ENCODE measurements around the gene LSM6. TPM values are rescaled to one million over a fixed set of nuclear protein-coding genes. Genes with fewer than 3 reads are reported as not detected.
A peak's percentile ranks its signal among the peaks of the same experiment; 100 is the strongest.

The LSM6 gene
- 67.2 and 74.1 TPM in 2 replicates for total RNA-seq

DNA sequence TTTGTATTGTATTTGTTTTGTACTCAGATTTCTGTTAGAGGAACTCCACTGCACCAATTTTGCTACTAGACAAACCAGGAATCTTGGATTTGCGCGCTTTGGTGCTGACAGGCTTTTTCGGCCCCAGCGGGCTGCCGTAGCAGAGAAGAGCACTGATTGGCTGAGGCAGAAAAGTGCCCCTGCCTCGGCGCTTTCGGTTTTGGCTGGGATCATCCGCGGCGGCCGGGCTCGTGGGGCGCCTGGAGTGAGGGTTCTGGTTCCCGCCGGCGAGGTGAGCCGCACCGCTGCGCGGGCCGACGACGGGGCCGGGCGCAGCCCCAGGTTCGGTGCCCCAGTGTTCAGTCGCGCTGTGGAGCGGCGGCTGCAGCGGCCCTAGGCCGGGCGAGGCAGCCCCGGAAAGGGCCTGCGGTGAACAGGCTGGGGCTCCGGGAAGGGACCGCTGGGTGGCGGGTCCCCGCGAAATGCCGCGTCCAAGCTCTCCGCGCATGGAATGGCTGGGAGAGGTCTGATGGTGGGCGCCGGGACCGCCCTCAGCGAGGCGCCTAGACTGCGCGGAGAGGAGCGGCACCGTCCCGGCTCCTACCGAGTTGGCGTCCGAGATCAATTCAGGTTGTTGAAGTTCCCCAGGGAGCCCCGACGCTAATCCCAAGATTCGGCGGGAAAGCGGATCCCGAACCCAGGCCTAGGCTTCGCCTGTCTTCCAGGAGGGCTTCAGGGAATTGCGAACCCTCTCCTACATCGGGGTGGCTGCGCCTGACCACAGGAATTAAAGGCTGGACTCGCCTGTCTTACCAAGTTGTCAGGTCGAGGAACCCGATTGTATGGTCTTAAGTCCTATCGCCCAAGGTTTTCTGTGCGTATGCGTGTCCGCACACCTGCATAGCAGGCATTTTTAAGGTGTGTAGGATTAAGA is at the start of gene LSM6:
Gene LSM6 (plus strand): TSS at position 178 of the 913 bp plus-strand sequence. CDS start 7,204 bp downstream, outside the sequence.
- intact Hi-C loops (cut with micrococcal nuclease) = loop anchor here (1.0 to 10.0 kb wide), 7 partner anchors 43 to 558 kb away; partner anchors contain the start of genes MMAA and ZNF827
- Mint-ChIP-seq H3K9me3 (no peaks in the 10 kb centered on the region), H3K27ac (peak within 1 kb of the TSS; percentile 71), H3K4me3 (ENCODE audit: low read depth) (peak within 1 kb of the TSS; percentile 86), H3K27me3 (ENCODE audit: low read depth) (no peaks in the 10 kb centered on the region), H3K4me1 (ENCODE audit: low read depth) (peaks cover 37% of the 10 kb centered on the region), H3K36me3 (ENCODE audit: low read depth) (peaks cover 18% of the 10 kb centered on the region)
- peak; percentile 78 for DNase-seq (ENCODE audit: low spot score)

DNA sequence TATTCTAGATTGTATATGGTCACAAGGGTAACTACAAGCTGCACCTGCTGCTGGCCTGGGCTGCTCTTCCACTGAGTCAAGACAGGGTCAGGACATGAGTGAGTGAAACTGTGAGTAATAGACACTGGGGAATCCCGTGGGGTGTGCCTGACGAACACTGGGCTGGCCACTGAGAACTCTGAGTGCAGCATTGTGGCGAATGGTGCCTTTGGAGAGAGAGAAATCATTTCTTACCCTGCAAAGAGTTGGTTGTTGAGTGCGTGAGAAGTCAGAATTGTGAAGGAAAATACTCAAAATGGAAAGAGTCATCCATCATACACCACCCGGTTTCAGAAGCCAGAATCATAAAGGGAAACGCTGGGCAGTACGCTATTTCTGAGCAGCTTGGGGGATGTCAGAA is 43.1 kb upstream of the LSM6 start:
- peak; percentile 15 for DNase-seq (ENCODE audit: low spot score)
- H3K27ac Mint-ChIP-seq = peak overlapping the region; percentile 69
- peaks cover 18% of the 10 kb centered on the region for H3K4me1 Mint-ChIP-seq (ENCODE audit: low read depth)
- intact Hi-C loops (cut with micrococcal nuclease) = loop anchor here (1.0 to 5.0 kb wide), 8 partner anchors 23 to 510 kb away; partner anchors contain the start of genes LSM6 and ZNF827
- H3K9me3 Mint-ChIP-seq = no peaks in the 10 kb centered on the region
- H3K36me3 Mint-ChIP-seq (ENCODE audit: low read depth) = no peaks in the 10 kb centered on the region
- peaks cover 2% of the 10 kb centered on the region for H3K27me3 Mint-ChIP-seq (ENCODE audit: low read depth)
- H3K4me3 Mint-ChIP-seq (ENCODE audit: low read depth) = no peak overlapping the region

DNA sequence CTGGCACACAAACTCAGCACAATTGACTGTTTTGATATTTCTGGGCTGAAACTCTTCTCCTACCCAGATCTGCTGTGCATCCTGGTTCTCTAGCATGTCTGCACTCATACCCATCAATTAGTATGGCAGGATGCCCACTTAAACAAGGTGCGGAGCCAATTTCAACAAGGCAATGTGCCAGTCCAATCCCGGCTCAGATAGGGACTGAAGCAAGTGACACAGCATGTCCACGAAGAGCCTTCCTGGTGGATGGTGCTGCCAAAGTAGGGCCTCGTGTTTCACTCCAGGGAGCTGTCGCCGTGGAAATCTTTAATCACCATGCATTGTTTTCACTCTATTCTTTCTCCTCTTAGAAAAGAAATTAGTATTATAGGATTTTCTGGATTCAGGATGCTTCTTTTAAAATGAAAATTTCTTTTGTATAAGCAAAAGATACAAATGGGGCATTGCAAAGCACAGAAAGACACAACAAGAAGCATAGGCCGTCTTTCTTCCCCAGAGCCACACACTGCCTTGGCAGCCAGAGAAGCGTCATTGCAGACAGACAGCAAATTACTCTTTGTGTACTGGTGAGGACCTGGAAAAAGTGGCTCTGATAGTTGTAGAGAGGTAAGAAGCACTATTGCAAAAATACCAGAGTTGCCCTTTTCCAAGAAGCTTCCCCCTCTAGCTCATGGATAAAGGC is 40.6 kb upstream of the LSM6 start:
- no peaks in the 10 kb centered on the region for H3K36me3 Mint-ChIP-seq (ENCODE audit: low read depth)
- H3K27me3 Mint-ChIP-seq (ENCODE audit: low read depth) = peaks cover 8% of the 10 kb centered on the region
- H3K4me3 Mint-ChIP-seq (ENCODE audit: low read depth) = no peak overlapping the region
- no peak for DNase-seq (ENCODE audit: low spot score)
- H3K9me3 Mint-ChIP-seq = no peaks in the 10 kb centered on the region
- H3K4me1 Mint-ChIP-seq (ENCODE audit: low read depth) = peaks cover 18% of the 10 kb centered on the region
- H3K27ac Mint-ChIP-seq = no peak overlapping the region
- intact Hi-C loops (cut with micrococcal nuclease) = loop anchor here (5.0 kb wide), 2 partner anchors 38 to 513 kb away; no protein-coding TSS in a partner anchor

DNA sequence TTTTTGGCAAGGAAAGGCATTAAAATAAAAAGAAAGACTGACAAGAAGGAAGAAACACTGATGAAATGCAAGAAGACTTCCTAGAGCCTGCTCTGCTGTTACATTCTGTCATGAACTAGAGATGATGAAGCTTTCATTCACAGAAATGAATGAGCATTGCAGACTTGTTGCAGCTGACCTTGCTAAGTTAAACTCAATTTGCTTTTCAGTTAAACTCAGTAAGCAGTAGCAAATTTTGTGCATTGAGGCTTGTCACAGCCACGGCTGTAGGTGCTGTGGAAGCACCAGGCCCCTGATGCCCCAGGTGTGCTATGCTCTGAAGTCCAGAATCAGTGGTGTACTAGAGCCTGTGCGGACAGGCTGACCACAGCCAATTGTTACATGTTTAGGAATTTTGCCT is 39.6 kb upstream of the LSM6 start:
- Mint-ChIP-seq H3K4me1 (ENCODE audit: low read depth) (peaks cover 18% of the 10 kb centered on the region), H3K27me3 (ENCODE audit: low read depth) (peaks cover 10% of the 10 kb centered on the region), H3K4me3 (ENCODE audit: low read depth) (no peak overlapping the region), H3K27ac (no peak overlapping the region), H3K36me3 (ENCODE audit: low read depth) (no peaks in the 10 kb centered on the region), H3K9me3 (no peaks in the 10 kb centered on the region)
- intact Hi-C loops (cut with micrococcal nuclease) = no loop called here
- no peak for DNase-seq (ENCODE audit: low spot score)

DNA sequence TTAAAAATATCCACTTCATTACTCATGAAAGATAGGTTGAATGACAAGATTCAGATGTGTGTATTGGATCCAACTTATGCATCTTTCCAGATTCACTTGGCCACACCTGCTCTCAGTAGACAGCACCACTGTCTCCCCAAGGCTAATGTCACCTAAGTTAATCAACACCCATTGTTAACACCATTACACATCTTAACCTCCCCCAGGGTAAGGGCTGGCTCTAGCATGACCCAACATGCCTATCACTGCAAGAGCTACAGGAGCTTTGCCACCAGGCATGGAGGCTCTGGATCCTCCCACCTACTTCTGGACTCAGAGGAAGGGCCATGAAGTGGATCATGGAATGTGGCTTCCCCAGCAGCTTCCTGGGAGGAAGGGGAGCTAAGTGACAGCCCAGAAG is 32.8 kb upstream of the LSM6 start:
- Mint-ChIP-seq H3K9me3 (no peaks in the 10 kb centered on the region), H3K4me3 (ENCODE audit: low read depth) (no peak overlapping the region), H3K27ac (no peak overlapping the region), H3K4me1 (ENCODE audit: low read depth) (no peaks in the 10 kb centered on the region), H3K36me3 (ENCODE audit: low read depth) (no peaks in the 10 kb centered on the region), H3K27me3 (ENCODE audit: low read depth) (peaks cover 8% of the 10 kb centered on the region)
- no peak for DNase-seq (ENCODE audit: low spot score)
- intact Hi-C loops (cut with micrococcal nuclease) = no loop called here

DNA sequence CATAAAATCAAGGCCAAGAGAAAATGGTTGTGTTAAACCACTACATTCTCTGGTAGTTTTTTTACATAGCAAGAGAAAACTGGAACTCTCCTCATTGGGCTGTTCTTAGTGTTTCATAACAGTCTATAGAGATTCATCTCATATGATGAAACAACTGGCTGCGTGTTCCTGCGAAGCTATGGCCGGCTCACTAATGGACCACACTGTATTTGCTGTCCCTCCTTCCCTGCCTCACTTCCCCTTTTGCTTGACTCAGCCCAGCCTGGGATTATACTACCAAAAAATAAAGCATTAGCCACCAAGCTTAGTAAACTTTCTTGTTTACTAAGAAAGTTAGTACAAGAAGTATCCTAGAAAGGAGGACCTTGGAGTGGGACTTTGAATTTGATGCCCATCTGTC is 31.6 kb upstream of the LSM6 start:
- no peak for DNase-seq (ENCODE audit: low spot score)
- Mint-ChIP-seq H3K27me3 (ENCODE audit: low read depth) (peaks cover 2% of the 10 kb centered on the region), H3K27ac (no peak overlapping the region), H3K36me3 (ENCODE audit: low read depth) (no peaks in the 10 kb centered on the region), H3K4me3 (ENCODE audit: low read depth) (no peak overlapping the region), H3K4me1 (ENCODE audit: low read depth) (no peaks in the 10 kb centered on the region), H3K9me3 (no peaks in the 10 kb centered on the region)
- intact Hi-C loops (cut with micrococcal nuclease) = no loop called here

DNA sequence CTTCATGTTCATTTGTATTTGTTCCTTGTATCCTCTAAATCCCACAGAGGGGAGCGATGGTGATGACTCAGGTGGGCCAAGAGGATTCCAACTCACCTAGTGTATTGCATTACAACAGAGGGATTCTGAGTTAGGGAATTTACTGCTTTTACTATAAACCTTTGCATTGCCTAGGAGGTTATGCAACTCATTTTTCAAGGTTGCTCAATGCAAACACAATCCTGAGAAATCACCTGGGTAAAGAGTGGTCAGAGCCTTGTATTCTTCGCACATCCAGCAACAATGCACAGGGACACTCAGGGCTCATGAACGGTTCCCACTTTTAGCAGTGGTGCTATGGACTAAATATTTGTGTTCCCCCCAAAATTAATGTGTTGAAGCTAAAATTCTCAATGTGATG is 28.6 kb upstream of the LSM6 start:
- Mint-ChIP-seq H3K4me1 (ENCODE audit: low read depth) (no peaks in the 10 kb centered on the region), H3K27ac (no peak overlapping the region), H3K36me3 (ENCODE audit: low read depth) (no peaks in the 10 kb centered on the region)

DNA sequence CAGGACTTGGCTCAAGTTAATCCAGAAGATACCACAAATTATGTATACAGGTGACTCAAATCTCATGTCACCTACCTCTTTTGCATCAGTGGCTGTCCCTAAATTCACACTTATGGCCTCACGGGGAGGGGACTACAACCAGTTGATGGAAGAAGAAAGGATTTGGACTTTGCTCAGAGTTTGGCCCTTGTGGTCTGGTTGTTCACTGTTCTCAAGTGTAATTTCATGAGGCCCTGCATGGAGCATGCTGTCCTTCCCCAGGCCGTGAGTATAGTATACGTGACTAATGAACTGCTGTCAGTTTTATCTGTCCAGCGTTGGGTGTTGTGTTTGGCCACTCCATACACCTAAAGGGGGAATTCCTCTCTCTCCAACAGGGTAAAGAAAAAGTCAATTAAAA is 27.5 kb upstream of the LSM6 start:
- Mint-ChIP-seq H3K4me3 (ENCODE audit: low read depth) (no peak overlapping the region), H3K4me1 (ENCODE audit: low read depth) (no peaks in the 10 kb centered on the region), H3K27me3 (ENCODE audit: low read depth) (peaks cover 2% of the 10 kb centered on the region), H3K36me3 (ENCODE audit: low read depth) (no peaks in the 10 kb centered on the region), H3K27ac (no peak overlapping the region), H3K9me3 (no peaks in the 10 kb centered on the region)
- intact Hi-C loops (cut with micrococcal nuclease) = no loop called here
- DNase-seq (ENCODE audit: low spot score) = no peak

More for the DNA sequence above, 28.6 kb upstream of the LSM6 start:
- Mint-ChIP-seq H3K4me3 (ENCODE audit: low read depth) (no peak overlapping the region), H3K27me3 (ENCODE audit: low read depth) (peaks cover 1% of the 10 kb centered on the region), H3K9me3 (no peaks in the 10 kb centered on the region)
- no peak for DNase-seq (ENCODE audit: low spot score)
- intact Hi-C loops (cut with micrococcal nuclease) = no loop called here

DNA sequence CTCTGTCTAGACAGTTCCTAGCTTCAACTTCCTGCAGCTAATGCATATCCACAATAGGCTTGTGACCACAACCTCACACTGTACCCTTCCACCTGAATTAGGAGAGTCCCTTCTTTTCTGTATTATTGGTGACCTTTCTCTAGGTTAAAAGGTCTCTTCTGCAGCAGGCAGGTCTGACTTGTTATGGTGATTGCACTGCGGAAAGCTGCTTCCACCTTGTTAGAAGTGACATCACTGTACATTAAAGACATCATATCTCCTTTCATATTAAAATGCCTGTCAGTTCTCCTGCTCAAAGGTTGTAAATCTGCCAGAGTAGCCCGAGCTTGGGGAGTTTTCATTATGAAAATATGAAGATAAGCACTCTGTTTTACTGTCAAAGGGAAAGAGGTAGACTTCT is 21.5 kb upstream of the LSM6 start:
- H3K9me3 Mint-ChIP-seq = peaks cover 10% of the 10 kb centered on the region
- intact Hi-C loops (cut with micrococcal nuclease) = no loop called here
- no peak overlapping the region for H3K4me3 Mint-ChIP-seq (ENCODE audit: low read depth)

DNA sequence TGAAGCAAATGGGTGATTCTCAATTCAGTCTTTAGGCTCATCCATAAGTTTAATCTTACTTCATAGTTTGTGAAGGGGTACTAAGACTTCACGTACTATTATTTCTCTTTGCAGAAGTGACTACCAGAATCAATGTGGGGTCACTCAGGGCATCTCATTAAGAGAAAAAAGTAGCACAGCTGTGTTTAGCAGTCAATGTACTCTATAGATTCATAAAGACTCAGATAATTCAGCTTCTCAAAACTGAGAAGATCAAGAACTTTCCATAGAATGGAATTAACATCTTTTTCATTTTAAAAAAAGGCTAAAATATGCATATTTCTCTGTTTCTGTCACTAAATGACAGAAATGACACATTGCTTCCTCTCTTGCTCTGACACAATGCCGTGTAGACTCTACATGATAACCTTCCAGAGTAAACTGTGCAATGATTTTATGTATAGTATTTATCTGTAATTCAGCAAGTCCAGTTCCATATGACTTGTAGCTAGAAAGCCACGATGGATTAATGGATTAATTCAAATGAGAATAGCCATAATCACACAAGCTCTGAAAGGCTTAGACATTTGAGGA is 20.3 kb upstream of the LSM6 start:
- peaks cover 7% of the 10 kb centered on the region for H3K4me1 Mint-ChIP-seq (ENCODE audit: low read depth)
- no peak overlapping the region for H3K27ac Mint-ChIP-seq
- H3K27me3 Mint-ChIP-seq (ENCODE audit: low read depth) = peaks cover 3% of the 10 kb centered on the region
- no peaks in the 10 kb centered on the region for H3K36me3 Mint-ChIP-seq (ENCODE audit: low read depth)
- no peak overlapping the region for H3K4me3 Mint-ChIP-seq (ENCODE audit: low read depth)
- DNase-seq (ENCODE audit: low spot score) = no peak
- intact Hi-C loops (cut with micrococcal nuclease) = loop anchor here (1.0 to 5.0 kb wide), 2 partner anchors 23 to 33 kb away; no protein-coding TSS in a partner anchor
- peaks cover 10% of the 10 kb centered on the region for H3K9me3 Mint-ChIP-seq

More for the DNA sequence above, 21.5 kb upstream of the LSM6 start:
- DNase-seq (ENCODE audit: low spot score) = no peak
- Mint-ChIP-seq H3K36me3 (ENCODE audit: low read depth) (no peaks in the 10 kb centered on the region), H3K4me1 (ENCODE audit: low read depth) (peaks cover 4% of the 10 kb centered on the region), H3K27ac (no peak overlapping the region), H3K27me3 (ENCODE audit: low read depth) (peaks cover 3% of the 10 kb centered on the region)

DNA sequence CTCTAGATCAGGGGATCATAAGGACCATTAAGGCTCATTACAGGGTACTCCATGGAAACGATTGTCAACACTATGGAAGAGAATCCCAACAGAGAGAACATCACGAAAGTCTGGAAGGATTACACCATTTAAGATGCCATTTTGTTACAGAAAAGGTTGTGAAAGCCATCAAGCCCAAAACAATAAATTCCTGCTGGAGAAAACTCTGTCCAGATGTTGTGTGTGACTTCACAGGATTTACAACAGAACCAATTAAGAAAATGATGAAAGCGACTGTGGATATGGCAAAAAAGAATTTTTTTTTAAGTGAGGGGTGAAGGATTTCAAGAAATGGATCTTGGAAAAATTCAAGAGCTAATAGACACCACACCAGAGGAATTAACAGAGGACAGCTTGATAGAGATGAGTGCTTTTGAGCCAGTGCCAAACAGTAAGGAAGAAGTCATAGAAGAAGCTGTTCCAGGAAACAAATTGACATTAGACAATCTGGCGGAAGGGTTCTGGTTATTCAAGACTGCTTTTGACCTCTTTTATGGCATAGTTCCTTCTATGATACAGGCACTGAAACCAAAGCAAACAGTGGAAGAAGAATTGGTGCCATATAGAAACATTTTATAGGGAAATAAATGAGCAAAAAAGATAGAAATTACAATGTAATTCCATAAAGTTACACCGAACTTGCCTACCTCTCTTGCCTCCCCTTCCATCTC is 17.3 kb upstream of the LSM6 start:
- no peak for DNase-seq (ENCODE audit: low spot score)
- no peaks in the 10 kb centered on the region for H3K36me3 Mint-ChIP-seq (ENCODE audit: low read depth)
- peaks cover 20% of the 10 kb centered on the region for H3K9me3 Mint-ChIP-seq
- H3K4me1 Mint-ChIP-seq (ENCODE audit: low read depth) = peaks cover 7% of the 10 kb centered on the region
- intact Hi-C loops (cut with micrococcal nuclease) = loop anchor here (5.0 kb wide), 1 partner anchor 36 kb away; no protein-coding TSS in a partner anchor
- peaks cover 2% of the 10 kb centered on the region for H3K27me3 Mint-ChIP-seq (ENCODE audit: low read depth)
- H3K27ac Mint-ChIP-seq = no peak overlapping the region
- H3K4me3 Mint-ChIP-seq (ENCODE audit: low read depth) = no peak overlapping the region

DNA sequence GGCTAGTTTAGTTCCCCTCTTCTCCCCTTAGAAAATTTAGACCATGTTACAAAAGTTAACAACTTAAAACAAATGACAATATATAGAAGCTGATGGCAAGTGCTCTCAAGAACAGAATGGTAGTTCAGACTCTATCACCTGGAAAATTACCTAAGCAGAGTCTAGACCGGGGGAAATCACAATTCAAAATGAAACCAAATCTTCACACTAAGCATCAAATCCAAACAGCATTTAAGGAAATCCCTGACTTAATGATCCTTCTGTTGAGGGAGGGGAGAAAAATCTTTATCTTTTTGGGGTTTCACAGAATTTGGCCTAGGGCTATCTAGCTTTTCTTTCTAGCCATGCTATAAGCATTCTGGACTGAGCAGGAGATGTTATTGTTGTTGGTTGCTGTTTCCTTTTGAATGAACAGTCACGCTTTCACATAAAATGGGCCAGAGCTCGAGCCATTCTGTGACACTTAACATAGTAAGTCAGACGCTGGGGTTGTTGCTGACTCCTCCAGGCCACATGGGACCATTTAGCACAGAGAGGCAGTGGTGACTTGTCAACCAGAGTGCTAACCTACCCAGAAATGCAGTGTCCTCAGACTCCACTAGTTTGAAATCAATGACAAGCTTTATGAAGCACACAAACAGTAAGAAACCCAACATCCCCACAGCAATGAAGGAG is 16.0 kb upstream of the LSM6 start:
- Mint-ChIP-seq H3K9me3 (peaks cover 23% of the 10 kb centered on the region), H3K27me3 (ENCODE audit: low read depth) (peaks cover 2% of the 10 kb centered on the region), H3K4me3 (ENCODE audit: low read depth) (no peak overlapping the region), H3K4me1 (ENCODE audit: low read depth) (peaks cover 8% of the 10 kb centered on the region), H3K27ac (no peak overlapping the region), H3K36me3 (ENCODE audit: low read depth) (no peaks in the 10 kb centered on the region)
- DNase-seq (ENCODE audit: low spot score) = no peak
- intact Hi-C loops (cut with micrococcal nuclease) = loop anchor here (5.0 kb wide), 1 partner anchor 37 kb away; no protein-coding TSS in a partner anchor

Data from activated T-helper 2 cell treated with anti-CD3 and anti-CD28 coated beads, Interferon-gamma antibody, Interleukin-2, Interleukin-4, amounts not matched to agents 10 μg/mL and 5 μg/mL and 100 μg/mL, durations not matched to agents 14 hours and 24 hours and 36 hours (primary cell).